AG04449 (cell line): ENCODE measurements around the gene C12orf75.

Experiments used
- CTCF ChIA-PET: fragments of 350-600 bp; formaldehyde crosslinking; extraction: SDS; loops from one replicate; lab custom pipeline; 2021; ENCODE audit warnings: antibody characterized with exemption; lab: Yijun Ruan, JAX
- POLR2A ChIA-PET: fragments of 400-600, 350-600 bp; formaldehyde crosslinking; extraction: SDS; loops from one replicate; lab custom pipeline; 2020; ENCODE audit warnings: antibody characterized with exemption, inconsistent platforms; lab: Yijun Ruan, JAX
- DNase-seq: peaks from one replicate; pipeline ENCODE4 v3.0.0-alpha.2; 2010; ENCODE audit warnings: low read depth, low spot score
- H3K4me3 ChIP-seq: 2 replicates; pipeline ENCODE4 v1.5.1; 2011; ENCODE audit warnings: low read depth, mild to moderate bottlenecking, control low read depth, low read length
- TF ChIP-seq, protein P1 (sequence below): IDR thresholded peaks from one replicate; pipeline ENCODE4 v1.5.1; 2011; ENCODE audit warnings: mild to moderate bottlenecking, moderate library complexity, low read length, control low read depth, inconsistent platforms; ENCODE audit not compliant: insufficient read depth; ENCODE audit errors: missing control alignments

Gene C12orf75

GRCh38 chr12:105289114-105289904 is 41.2 kb upstream of the C12orf75 start:
- no peak overlapping the region for H3K4me3 ChIP-seq
- CTCF ChIA-PET: interaction anchor here (1.2 kb wide), 1 partner anchor 65 kb away, joined by 3 read pairs; no protein-coding TSS in a partner anchor
- TF ChIP-seq, protein P1, sequence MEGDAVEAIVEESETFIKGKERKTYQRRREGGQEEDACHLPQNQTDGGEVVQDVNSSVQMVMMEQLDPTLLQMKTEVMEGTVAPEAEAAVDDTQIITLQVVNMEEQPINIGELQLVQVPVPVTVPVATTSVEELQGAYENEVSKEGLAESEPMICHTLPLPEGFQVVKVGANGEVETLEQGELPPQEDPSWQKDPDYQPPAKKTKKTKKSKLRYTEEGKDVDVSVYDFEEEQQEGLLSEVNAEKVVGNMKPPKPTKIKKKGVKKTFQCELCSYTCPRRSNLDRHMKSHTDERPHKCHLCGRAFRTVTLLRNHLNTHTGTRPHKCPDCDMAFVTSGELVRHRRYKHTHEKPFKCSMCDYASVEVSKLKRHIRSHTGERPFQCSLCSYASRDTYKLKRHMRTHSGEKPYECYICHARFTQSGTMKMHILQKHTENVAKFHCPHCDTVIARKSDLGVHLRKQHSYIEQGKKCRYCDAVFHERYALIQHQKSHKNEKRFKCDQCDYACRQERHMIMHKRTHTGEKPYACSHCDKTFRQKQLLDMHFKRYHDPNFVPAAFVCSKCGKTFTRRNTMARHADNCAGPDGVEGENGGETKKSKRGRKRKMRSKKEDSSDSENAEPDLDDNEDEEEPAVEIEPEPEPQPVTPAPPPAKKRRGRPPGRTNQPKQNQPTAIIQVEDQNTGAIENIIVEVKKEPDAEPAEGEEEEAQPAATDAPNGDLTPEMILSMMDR: no peak
- POLR2A ChIA-PET: no interaction called here
- DNase-seq: no peak

GRCh38 chr12:105291531-105291930 is 39.0 kb upstream of the C12orf75 start:
- no peak for DNase-seq
- no peak overlapping the region for H3K4me3 ChIP-seq
- CTCF ChIA-PET: interaction anchor here (1.4 kb wide), 1 partner anchor 12 kb away, joined by 4 read pairs; no protein-coding TSS in a partner anchor
- POLR2A ChIA-PET: no interaction called here
- TF ChIP-seq, protein P1: no peak

DNA sequence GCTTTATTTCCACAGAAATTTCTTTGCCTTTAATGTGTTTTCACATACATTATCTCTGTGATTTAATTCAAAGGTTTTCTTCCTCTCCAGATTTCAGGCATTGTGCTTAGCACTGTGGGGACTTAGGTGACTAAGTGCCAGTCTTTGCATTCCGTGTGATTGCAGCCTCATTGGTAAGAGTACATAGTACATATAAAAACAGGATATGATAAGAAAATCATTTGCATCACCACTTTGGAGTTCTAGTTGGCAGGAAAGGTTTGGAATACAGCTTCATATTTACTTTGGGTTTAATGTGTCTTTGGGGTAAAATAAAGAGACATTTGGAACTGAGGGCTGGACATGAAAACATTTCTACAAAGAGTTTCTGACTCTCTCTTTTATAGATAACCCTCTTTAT is 37.8 kb upstream of the C12orf75 start:
- CTCF ChIA-PET: interaction anchor here (0.9 to 1.7 kb wide), 6 partner anchors 9 to 82 kb away, joined by 3 to 9 read pairs (median 3); no protein-coding TSS in a partner anchor
- TF ChIP-seq, protein P1: no peak
- no peak for DNase-seq
- no peak overlapping the region for H3K4me3 ChIP-seq
- POLR2A ChIA-PET: no interaction called here

DNA sequence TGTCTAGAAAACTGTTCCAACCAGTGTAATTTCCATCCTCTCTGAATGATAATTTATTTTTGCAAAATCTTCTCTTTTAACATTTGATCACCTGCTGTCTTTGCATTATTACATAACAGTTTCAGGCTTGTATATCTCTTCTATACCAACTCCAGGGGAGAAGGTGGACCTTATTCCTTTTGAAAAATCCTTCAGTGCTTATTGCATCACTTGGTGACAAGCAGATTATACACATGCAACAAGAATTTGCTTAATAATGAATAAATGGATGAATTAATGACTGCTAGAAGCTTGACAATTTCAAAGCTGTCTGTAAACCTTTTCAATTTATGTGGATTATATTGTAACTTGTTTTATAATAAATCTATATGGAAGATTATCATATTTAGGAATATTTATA is 37.3 kb upstream of the C12orf75 start:
- H3K4me3 ChIP-seq: no peak overlapping the region
- TF ChIP-seq, protein P1: no peak
- ChIA-PET POLR2A (no interaction called here), CTCF (interaction anchor here (0.9 to 1.7 kb wide), 5 partner anchors 9 to 82 kb away, joined by 3 to 9 read pairs (median 3); no protein-coding TSS in a partner anchor)
- DNase-seq: no peak

- ChIA-PET POLR2A (no interaction called here), CTCF (interaction anchor here (0.8 to 1.7 kb wide), 3 partner anchors 10 to 30 kb away, joined by 3 to 9 read pairs (median 3); no protein-coding TSS in a partner anchor)
- no peak overlapping the region for H3K4me3 ChIP-seq
- TF ChIP-seq, protein P1: no peak
- no peak for DNase-seq
These were observed 36.3 kb upstream of the C12orf75 start for GRCh38 chr12:105294161-105294560.

DNA sequence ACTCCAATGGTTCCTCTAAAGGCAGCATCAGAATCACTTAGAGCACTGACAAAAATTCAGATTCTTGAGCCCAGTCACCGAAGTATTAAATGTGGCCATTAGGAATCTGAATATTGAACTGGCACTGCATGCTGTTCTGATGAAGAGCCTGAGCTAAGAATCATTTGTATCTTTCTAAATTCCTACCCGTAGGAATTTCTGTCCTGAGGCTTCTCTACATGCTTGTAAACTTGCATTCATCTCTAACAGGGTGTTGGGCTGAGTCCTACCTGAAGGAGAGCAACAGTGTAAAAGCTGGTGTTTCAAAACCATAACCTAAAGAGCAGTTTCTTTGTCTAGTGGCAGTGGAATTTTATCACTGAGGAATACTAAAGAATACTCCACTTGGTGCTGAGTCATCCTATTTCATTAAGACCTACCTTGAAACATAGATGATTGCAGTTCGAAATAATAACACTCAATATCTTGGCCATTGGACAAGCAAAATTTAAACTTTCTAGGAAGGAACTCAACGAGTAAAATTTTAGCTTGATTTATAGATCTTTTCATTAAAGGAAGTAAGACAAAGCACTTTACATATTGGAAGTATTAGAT is 35.5 kb upstream of the C12orf75 start:
- ChIA-PET CTCF (interaction anchor here (0.8 to 2.2 kb wide), 3 partner anchors 11 to 31 kb away, joined by 3 to 9 read pairs (median 3); no protein-coding TSS in a partner anchor), POLR2A (no interaction called here)
- H3K4me3 ChIP-seq: no peak overlapping the region
- DNase-seq: no peak
- TF ChIP-seq, protein P1: no peak
